ENCODE results near the gene ANGPTL4.
"Not testable (repeated sequence)": the region's sequence is repeated elsewhere in the genome, so short reads cannot be mapped to it uniquely, and the experiment has no call there.

Gene ANGPTL4, protein sequence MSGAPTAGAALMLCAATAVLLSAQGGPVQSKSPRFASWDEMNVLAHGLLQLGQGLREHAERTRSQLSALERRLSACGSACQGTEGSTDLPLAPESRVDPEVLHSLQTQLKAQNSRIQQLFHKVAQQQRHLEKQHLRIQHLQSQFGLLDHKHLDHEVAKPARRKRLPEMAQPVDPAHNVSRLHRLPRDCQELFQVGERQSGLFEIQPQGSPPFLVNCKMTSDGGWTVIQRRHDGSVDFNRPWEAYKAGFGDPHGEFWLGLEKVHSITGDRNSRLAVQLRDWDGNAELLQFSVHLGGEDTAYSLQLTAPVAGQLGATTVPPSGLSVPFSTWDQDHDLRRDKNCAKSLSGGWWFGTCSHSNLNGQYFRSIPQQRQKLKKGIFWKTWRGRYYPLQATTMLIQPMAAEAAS

DNA sequence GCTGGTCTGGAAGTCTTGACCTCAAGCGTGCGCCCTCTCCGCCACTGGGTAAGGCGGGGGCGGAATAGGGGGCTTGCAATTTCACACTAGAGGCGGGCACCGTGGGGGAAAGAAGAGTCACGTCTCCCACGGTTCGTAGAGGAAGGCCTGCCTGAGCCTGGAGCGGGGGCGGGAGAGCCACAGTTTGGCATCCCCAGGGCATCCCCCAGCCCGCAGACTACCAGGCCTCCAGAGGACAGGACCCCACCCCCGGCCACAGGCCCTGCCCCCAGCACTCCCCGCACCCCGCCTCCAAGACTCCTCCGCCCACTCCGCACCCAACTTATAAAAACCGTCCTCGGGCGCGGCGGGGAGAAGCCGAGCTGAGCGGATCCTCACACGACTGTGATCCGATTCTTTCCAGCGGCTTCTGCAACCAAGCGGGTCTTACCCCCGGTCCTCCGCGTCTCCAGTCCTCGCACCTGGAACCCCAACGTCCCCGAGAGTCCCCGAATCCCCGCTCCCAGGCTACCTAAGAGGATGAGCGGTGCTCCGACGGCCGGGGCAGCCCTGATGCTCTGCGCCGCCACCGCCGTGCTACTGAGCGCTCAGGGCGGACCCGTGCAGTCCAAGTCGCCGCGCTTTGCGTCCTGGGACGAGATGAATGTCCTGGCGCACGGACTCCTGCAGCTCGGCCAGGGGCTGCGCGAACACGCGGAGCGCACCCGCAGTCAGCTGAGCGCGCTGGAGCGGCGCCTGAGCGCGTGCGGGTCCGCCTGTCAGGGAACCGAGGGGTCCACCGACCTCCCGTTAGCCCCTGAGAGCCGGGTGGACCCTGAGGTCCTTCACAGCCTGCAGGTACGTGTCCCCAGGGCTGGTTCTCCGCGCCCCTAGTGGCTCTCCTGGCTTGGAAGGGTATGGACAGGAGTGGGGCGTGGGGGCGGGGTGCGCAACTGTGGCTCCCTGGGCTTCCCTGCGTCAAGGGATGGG is at the start of gene ANGPTL4:
Gene ANGPTL4, plus strand, starts transcription at position 353 of the 969 bp plus-strand sequence. Its CDS starts 167 bp downstream, at position 520.
- peak; percentile 71 for DNase-seq

DNA sequence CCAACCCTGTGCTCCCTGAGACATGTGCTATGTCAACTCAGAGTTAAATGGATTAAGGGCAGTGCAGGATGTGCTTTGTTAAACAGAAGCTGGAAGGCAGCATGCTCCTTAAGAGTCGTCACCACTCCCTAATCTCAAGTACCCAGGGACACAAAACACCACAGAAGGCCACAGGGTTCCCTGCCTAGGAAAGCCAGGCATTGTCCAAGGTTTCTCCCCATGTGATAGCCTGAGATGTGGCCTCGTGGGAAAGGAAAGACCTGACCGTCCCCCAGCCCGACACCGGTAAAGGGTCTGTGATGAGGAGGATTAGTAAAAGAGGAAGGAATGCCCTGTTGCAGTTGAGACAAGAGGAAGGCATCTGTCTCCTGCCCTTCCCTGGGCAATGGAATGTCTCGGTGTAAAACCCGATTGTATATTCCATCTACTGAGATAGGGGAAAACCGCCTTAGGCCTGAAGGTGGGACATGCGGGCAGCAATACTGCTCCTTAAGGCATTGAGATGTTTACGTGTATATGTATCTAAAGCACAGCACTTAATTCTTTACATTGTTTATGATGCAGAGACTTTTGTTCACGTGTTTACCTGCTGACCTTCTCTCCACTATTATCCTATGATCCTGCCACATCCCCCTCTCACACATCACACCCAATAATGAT is 48.8 kb upstream of the ANGPTL4 start:
- not testable (repeated sequence) for DNase-seq

DNA sequence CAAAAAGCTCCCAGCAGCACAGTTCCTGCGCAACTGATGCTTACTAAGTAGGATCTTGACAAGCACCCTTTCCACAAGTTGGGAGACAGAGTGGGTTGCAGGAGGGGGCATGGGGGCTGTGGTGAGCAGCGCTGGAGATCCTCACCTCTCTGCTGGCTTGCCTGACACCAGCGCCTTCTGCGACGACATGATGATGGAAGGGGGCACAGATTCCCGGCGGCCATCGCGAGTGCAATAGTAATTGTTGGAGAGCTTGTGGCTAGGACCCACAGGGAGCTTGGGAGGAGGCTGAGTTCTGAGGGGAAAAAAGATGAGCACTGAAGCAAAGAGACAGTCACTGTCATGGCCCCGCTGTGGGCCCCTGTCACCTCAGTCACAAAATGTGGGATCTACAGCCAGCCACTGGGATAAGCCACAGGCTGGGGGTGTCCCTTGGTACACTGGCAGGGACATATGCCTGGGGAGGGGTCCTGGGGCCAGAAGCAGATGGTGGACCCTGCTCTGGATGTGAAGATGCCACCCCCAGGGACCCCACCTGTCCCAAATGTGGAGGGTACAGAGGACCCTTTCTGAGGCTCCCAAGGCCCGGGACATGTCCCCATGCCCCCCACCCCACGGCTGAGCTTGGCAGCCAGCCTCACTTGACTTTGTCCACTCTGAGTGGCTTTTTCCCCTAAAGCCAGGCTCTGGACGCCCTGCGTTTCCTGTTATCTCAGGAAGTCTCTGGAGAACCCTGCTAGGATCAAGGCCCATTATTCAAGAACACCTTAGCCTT is 47.4 kb upstream of the ANGPTL4 start:
- no peak for DNase-seq

DNA sequence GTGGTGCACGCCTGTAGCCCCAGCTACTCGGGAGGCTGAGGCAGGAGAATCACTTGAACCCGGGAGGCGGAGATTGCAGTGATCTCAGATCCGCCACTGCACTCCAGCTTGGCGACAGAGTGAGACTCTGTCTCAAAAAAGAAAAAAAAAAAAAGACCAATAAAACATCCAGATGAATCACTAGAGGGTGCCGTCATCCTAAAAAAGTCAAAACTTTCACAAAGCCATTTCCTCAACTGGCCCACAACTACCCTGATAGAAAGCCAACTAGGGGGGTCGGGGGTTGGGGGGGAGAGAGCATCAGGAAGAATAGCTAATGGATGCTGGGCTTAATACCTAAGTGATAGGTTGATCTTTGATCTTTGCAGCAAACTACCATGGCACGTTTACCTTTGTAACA is 45.1 kb upstream of the ANGPTL4 start:
- not testable (repeated sequence) for DNase-seq

DNA sequence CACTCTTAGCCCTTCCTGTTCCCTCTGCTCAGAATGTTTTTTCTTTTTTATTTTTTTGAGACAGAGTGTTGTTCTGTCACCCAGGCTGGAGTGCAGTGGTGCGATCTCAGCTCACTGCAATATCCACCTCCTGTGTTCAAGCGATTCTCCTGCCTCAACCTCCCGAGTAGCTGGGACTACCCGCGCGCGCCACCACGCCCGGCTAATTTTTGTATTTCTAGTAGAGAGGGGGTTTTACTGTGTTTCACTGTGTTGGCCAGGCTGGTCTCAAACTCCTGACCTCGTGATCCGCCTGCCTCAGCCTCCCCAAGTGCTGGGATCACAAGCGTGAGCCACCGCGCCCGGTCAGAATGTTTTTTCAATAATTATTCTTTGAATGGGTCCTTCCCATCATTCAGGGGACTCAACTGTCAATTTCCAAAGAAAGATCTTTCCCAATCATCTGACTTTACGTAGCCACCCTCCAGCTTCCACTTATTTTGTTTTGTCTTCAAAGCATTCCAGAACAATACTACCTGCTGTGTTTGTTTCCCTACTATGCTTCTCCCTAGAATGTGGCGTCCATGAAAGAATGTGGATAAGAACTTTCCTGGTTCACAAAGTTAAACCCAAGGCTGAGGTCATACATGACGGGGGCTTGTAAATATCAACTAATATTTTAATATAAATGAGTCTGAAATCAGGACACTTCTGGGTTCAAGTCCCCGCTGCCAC is 44.0 kb upstream of the ANGPTL4 start:
- DNase-seq = no peak

DNA sequence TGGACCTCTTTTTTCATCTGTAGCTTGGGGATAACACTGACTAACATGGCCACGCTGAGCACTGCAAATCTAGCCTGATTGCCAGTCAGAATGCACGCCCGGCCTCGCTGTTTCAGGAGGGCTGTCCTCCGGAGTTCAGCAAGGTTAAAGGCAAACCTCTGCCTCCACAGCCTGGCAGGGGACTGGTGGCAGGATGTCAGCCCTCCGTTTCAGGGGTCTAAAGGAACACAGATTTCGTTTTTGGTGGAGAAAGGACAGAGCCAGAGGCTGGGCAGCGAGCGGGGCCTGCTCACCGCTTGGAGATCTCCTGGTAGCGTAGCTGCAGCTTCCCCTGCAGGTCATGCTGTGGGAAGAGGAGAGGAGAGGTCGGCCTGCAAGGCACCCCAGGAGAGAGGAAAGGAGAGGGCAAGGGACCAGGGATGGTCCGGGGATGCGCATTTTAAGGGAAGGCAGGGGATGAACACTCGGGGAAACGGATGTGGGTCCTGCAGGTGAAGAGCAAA is 43.3 kb upstream of the ANGPTL4 start:
- no peak for DNase-seq

DNA sequence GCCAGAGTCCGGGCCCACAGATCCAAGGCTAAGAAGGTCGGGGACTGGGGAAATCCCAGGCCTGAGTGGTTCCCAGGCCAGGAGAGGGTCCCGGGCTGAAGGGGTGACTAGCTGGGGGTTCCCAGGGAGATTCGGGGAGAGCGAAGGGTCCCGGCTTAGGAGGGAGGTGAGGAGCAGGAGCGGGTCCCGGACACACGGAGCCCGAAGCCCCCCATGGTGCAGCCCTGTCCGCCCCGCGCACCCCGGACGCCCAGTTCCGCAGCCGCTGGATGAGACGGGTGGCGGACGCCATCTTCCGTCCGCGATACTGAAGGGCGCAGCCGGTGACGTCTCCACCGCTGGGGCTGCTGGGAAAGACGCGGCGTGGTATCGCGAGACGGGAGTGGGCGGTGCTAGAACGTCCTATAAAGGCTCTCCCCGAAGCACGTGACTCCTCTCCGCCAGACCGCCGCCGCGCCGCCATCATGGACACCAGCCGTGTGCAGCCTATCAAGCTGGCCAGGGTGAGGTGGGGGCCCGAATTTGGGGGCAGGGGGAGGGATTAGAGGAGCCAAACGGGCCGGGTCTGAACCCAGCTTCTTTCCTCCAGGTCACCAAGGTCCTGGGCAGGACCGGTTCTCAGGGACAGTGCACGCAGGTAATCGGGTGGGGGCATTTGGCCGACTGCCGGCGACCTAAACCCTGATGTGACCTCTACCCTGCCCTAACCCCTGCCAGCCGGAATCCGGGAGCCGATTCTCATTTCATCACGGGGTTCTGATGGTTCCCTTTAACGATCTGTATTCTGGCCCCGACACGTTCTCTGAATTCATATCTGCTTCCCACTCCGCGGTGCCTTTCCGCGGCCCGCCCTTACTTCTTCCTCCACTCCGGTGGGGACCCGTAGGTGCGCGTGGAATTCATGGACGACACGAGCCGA is 42.6 kb upstream of the ANGPTL4 start, which contains the start of the genes NDUFA7 and RPS28:
Gene NDUFA7, minus strand, starts transcription at position 309 of the 919 bp plus-strand sequence. Its CDS starts 17 bp downstream, at position 292.
Gene RPS28, plus strand, starts transcription at position 430 of the 919 bp plus-strand sequence. Its CDS starts 35 bp downstream, at position 465.
- DNase-seq = peak; percentile 98

DNA sequence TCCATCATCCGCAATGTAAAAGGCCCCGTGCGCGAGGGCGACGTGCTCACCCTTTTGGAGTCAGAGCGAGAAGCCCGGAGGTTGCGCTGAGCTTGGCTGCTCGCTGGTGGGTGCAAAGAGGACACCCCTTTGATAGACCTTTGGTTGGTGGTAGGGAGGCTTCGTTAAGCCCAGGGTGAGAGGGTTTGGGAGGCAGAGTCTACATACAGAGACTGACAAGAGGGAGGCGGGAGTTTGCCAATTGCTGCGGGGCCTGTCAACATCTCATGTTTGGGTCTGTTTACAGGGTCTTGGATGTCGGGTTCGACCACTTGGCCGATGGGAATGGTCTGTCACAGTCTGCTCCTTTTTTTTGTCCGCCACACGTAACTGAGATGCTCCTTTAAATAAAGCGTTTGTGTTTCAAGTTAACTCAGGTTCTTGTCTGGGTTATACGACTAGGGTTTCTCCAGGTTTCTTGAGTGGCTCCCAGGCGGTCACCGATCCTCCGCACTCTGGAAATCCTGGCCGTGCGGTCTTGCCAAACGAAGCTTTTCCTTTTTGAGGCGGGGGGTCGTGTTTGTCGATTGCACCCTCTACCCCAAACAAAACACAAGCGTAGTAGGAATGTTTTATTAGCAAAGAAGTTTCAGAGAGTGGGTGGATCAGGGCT is 41.8 kb upstream of the ANGPTL4 start:
- no peak for DNase-seq

DNA sequence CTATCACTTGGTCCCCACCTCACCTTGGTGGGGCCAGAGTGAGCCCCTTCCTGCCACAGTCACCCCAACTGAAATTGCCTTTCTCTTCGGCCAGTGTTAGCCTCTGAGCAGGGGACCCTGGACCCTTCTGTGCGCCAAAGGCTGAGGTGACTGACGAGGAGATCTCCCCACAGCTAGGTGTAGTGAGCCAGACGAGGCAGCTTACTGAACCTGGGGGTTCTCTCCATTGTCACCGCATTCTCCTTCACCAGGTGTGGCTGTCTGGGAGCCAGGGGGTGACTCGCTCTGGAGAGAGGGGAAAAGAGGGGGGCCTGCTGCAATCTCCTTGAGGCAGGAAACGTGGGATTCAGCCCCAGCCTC is 41.3 kb upstream of the ANGPTL4 start:
- DNase-seq = no peak

DNA sequence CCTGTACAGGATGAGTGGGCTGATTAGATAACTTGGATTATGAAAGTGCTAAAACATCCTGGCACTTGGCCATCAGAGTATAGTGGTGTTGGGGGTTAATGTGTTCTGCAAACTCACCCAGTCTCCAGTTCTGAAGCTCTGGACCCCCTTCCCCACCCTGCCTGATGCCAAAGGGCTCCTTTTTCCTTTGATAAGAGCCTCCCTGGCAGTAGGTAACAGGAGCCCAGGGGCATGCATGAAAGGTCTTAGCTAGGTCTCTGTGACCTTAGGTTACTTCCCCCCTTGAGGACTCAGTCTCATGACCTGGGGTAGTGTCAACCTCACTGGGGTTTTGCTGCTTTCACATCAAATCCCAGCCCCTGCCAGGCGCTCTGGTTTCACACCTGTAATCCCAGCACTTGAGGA is 40.2 kb upstream of the ANGPTL4 start:
- DNase-seq = no peak

DNA sequence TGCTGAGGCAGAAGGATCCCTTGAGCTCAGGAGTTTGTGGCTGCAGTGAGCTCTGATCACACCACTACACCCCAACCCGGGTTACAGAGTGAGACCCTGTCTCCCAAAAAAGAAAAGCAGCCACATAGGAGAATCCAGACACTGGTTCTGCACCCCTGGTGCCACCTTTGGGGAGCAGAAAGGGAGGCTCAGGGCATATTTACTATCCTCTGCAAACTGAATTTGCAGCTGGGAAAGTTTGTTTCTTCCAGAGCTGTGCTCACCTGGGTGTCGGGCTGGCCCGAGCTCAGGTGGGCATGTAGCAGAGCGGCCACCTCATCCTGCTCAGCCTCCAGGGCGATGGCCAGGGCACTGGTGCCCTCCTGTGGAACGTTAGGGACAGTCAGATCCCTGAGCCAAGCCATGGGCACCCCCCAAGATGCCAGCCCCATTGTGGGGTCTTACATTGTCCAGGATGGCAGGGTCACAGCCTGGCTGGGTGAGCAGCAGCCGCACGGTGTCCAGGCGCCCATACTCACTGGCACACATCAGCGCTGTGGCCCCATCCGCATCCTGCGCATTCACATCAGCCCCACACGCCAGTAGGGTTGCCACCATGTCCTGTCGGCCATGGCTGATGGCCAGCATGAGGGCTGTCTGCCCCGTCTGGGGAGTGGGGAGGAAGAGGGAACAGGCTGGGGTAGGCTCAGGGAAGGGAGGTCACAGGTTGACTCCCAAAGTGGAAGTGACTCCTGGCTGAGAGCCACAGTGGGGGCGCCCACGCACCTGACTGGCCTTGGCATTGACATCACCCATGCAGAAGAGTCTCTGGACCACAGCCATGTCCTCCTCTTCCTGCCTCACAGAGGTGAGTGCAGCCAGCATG is 39.5 kb upstream of the ANGPTL4 start:
- no peak for DNase-seq

DNA sequence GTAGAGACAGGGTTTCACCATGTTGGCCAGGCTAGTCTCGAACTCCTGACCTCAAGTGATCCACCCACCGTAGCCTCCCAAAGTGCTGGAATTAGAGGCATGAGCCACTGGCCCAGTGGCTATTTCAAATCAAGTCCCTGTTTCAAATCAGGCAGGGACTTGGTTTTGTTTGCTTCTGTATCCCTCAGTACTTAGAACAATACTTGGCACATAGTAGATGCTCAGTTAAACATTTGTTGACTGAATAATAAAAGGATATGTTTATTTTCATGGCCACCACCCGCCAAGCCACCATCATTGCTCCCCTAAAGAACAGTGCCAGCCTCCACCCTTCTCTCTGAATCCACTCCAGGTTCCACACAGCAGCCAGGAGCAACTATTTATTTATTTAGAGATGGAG is 38.5 kb upstream of the ANGPTL4 start:
- DNase-seq = no peak

DNA sequence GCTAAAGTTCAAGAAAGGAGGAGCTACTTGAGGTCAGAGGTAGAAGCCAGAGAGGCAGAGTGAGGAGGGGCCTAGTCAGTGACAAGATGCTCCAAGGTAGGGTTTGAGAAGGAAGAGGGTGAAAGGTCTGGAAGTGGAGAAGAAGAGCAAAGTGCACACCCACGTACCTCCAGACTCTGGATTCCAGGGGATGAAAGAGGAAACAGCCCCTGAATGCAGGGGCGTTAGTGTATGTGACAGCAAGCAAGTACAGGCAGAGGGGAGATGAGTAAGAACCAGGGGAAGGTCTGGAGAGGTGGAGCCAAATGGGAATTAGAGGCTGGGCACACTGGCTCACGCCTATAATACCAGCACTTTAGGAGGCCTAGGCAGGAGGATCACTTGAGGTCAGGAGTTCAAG is 34.0 kb upstream of the ANGPTL4 start:
- DNase-seq = no peak

DNA sequence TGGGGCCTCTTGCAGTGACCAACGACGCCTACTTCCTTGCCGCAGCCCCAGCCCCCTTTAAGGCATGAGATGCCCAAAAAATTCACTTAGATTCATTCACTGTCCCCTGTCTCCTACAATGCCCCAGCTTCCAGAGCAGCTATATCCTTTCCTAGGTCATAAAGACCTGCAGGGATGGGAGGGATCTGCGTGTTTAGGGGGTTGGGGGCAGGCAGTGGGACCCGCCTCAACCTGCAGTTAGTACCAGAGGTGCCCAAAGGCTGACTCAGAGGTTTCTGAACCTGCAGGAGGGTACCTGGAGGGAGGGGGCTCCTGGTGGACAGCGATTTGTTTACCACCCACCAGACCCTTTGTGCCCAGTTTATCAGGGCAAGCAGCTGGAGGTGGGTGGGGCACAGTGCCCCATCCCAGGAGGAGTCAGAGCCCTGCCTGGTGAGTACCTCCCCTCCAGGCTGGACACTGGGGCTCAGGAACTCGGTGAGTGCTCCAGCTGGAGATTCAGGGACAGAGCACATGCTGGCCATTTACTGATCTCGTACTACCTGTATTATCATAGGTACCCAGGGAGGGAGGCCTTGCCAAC is 32.6 kb upstream of the ANGPTL4 start:
- no peak for DNase-seq

DNA sequence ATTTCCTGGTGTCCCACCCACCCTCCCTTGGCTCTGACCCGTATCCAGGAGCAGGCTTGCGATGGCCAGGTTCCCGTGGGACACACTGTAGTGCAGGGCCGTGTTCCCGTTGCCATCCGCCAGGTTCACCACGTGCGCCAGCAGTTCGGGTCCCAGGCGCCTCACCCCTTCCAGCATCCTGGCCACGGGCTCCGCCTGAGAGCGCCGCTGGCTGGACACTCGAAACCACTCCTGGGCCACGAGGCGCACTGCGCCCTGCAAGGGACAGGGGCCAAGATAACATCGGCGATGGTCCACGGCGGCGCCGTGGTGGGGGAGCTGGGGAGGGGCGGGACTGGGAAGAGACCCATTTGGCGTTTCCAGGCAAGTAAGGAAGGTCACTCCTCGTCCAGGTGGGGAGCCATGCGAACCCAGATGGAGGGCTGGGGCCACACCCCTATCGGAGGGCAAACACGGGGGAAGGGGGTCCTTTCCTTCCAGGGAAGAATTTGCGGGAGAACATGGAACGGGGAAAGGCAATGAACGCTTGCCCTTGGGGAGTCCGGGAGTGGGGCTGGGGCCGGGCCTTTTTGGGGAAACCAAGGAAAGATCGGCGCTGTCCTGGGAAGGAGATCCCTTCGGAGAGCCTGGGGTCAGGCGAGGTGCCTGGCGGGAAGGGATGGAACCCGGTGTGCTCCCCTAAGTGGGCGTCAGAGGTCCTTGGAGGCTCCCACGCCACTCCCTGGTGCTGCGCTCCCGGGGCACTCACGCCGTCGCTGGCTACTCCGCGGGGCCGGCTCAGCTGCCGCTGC is 30.8 kb upstream of the ANGPTL4 start:
- DNase-seq = no peak

DNA sequence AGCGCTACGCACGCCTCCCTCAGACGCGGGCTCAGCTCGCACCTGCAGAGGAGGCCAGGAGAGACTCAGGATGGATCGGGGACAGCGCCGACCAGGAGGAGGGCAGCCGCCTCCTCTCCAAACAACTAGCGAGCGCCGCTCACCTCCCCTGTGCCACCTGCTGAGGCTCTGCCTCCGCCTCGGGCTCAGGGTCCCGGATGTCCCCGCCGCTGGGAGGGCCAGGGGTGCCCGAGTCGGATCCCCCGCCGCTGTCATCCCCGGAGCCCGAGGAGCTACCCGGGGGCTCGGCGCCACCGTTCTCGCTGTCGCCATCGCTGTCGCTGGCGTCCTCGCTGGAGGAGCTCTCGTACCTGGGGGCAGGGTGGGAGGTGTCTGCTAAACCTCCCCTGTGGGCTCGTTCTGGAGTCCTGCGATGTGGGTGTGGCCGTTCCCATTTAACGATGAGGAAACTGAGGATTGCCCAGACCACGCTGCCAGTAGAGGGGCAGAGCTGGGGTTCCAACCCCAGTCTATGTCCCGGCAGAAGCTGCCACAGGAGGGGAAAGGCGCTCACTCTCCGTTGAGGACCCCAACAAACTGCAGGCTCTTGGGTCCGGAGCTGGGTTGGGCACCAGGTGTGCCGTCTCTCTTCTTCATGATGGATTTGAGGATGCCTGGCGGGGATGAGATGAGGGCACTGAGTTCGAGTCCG is 30.0 kb upstream of the ANGPTL4 start:
- DNase-seq = peak; percentile 30

Measured in retina (tissue), 1 donor.